NCI-H1694 (cell line): ENCODE measurements around the gene HNRNPH1.

Source experiments
- DNase-seq: peaks from one replicate; lab custom pipeline; 2025; lab: John Stamatoyannopoulos, UW

HNRNPH1 gene

GRCh38 chr5:179605026-179605833 is 18.2 kb downstream of the HNRNPH1 start:
- DNase-seq, result no peak

GRCh38 chr5:179603308-179603707 is 20.2 kb downstream of the HNRNPH1 start:
- no peak for DNase-seq

DNA sequence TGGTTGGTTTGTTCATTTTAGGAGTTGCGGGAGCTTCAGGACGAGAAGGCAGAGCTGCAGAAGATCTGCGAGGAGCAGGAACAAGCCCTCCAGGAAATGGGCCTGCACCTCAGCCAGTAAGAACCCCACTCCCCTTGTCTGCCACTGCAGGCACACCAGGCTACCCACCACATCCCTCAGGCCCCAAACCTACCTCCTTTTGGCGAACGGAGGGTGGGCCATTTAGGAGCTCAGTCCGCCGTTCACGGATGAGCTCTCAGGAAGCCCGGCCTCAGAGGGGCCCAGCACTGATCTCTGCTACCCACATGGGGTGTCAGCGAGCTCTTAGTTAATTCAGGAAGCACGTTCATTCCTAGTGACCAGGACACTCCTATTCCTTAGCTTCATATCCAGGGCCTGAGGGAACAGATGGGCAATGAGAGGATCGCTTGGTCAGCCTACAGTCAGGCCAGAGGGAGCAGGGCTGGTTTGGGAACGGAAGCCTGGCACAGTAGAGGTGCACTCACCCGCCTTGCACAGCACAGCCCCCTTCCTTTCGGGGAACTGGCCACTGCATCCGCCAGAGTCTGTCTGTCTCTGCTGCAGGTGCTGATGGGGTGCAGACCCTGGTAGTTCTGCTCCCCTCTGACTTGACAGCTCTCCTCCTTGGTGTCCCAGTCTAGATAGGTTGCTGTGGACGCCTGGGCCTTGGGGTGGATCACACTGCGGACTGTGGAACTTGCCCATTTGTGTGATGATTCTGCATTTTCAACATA is 21.4 kb downstream of the HNRNPH1 start:
- no peak for DNase-seq

GRCh38 chr5:179599973-179600372 is 23.5 kb downstream of the HNRNPH1 start:
- no peak for DNase-seq

DNA sequence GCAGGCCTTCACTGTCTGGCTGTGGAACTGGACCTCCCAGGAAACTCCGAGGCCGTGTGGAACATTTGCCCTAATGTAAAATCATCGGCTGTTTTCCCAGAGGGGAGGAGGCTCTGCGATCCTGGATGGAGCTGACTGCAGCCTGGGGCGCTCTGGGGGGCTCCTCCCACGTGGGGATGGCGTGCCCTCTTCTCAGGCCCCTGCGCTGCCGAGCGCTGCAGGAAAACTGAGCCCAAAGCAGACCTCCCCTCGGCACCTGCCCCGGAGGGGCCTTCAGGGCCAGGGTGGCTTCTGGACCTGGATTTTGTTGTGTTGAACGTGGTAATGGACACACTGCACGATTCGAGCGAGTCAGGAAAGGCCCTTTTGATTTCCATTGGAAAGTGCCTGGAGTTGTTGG is 23.9 kb downstream of the HNRNPH1 start:
- no peak for DNase-seq

- no peak for DNase-seq
Measured at GRCh38 chr5:179599100-179599499, 24.4 kb downstream of the HNRNPH1 start.

- DNase-seq, result no peak
Measured at GRCh38 chr5:179596421-179596820, 27.1 kb downstream of the HNRNPH1 start.

DNA sequence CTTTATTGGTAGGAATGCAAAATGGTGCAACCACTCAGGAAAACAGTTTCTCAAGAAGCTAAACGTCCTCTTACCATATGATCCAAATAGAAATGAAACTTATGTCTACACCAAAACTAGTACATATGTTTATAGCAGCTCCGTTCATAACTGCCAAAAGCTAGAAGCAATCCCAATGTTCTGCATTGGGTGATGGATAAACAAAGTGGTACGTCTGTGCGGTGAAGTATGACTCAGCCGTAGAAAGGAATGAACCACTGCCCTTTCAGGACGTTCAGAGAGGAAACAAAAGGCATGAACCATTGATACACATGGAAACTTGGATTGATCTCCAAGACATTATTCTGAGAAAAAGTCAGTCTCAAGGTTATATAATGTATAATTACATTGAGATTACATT is 27.6 kb downstream of the HNRNPH1 start:
- no peak for DNase-seq

DNA sequence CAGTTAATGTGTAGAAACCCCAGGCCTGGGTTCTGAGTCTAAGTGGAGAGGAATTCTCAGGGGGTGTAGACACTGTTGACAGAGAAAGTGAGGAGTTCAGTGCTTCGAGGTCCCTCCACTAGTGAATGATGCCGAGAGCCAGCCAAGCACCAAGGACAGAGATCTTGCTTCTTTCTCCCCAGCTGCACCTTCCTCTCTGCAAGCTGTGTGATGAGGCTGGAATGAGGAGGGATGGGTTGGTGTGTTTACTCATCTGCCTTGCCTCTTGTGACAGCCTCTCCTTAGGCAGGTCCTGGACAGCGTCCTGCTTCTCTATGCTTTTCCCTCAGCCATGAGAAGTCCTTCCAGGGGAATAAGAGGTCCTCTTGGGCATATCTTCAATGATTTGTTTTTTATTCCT is 35.3 kb downstream of the HNRNPH1 start:
- no peak for DNase-seq

- no peak for DNase-seq
Measured at GRCh38 chr5:179585941-179586401, 37.5 kb downstream of the HNRNPH1 start.

- DNase-seq, result no peak
Measured at GRCh38 chr5:179577286-179577960, 46.0 kb downstream of the HNRNPH1 start.

DNA sequence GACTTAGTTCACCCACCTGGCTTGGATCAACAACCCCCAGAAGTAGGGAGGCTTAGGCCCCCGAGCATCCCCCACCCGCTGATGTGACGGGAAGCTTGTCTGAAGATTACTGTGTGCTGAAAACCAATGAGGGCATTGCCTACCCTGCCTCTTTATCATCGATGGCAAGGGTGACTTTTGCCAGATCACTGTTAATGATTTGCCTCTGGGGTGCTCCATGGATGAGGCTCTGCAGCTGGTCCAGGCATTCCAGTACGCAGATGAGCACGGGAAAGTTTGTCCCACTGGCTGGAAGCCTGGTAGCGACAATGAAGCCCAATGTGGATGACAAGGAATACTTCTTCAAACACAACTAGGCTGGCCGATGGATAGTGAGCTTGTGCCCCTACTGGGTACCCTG is 51.1 kb downstream of the HNRNPH1 start:
- DNase-seq, result no peak

DNA sequence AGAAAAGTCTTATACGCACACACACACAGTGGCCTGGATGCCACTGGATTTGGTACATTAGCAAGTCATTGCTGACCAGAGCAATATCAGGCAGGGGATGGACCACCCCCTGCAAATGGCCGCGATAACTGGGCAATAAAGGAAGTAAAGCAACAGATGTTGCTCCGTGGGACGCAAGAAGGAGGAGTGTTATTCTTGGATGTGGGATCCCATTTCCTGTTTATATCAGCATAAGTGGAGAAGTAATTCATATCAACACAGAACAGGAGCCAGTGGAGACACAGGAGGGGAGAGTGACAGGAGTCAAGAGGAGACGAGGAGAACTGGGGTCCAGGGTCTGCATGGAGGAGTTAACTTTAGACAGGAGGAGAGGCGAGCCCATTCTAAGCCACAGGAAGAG is 54.8 kb downstream of the HNRNPH1 start:
- no peak for DNase-seq

DNA sequence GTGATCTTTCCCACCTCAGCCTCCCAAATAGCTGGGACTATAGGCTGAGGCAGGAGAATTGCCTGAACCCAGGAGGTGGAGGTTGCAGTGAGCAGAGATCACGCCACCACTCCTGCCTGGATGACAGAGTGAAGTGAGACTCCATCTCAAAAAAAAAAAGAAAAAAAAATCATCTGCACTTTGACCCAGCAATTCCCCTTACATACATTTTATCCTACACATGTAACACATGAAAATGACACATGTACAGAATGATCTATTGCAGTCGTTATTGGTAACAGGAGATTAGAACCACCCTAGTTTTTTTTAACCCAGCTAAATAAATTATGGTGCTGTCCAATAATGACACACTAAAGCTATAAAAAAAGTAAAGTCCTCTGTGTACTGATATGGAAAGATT is 58.9 kb downstream of the HNRNPH1 start:
- DNase-seq, result no peak
